Ascending aorta (tissue), 2 donors: ENCODE data around the gene TBX2. TPM values are rescaled to one million over a fixed set of nuclear protein-coding genes. Genes with fewer than 3 reads are reported as not detected.

Experiments used
- DNase-seq, 2 donors: peaks; one replicate each; pipeline ENCODE4 v3.0.0-alpha.2; 2019; ENCODE audit warnings: low spot score in 2 of 2
- H3K27ac ChIP-seq, 2 donors: fragments of 200-600 bp; sonication (generic); one replicate each; pipeline ENCODE4 v1.5.1; 2016 to 2017; ENCODE audit warnings: mild to moderate bottlenecking in 1 of 2
- H3K27me3 ChIP-seq: fragments of 200-600 bp; sonication (generic); one replicate; pipeline ENCODE4 v1.5.1; 2017
- H3K36me3 ChIP-seq, 2 donors: fragments of 200-600 bp; sonication (generic); one replicate each; pipeline ENCODE4 v1.5.1; 2016
- H3K4me1 ChIP-seq, 2 donors: fragments of 200-600 bp; sonication (generic); one replicate each; pipeline ENCODE4 v1.5.1; 2016 to 2017; ENCODE audit warnings: mild to moderate bottlenecking in 1 of 2
- H3K4me3 ChIP-seq, 2 donors: fragments of 200-600 bp; sonication (generic); one replicate each; pipeline ENCODE4 v1.5.1; 2016 to 2017; ENCODE audit warnings: mild to moderate bottlenecking in 1 of 2
- H3K9me3 ChIP-seq, 2 donors: fragments of 200-600 bp; sonication (generic); one replicate each; pipeline ENCODE4 v1.5.1; 2016
- intact Hi-C: fragments of 100-400 bp; cut with DNase I; formaldehyde crosslinking; loops from one replicate; pipeline ENCODE4 v1.15.1; 2023
- total RNA-seq: library from RNA; depleted of rRNA; stranded (reverse); fragments of >200 nt; gene quantifications from one replicate; pipeline ENCODE4 v1.1.0, GENCODE V29; 2016
- TF ChIP-seq, protein P1 (sequence below), 3 experiments: fragments of 200-600 bp in 2 of 3; fragments of 450-650 bp in 1 of 3; sonication (generic) in 2 of 3; IDR thresholded peaks; one replicate each; pipeline ENCODE4 v1.5.1; 2016 to 2019; ENCODE audit warnings: antibody characterized with exemption in 3 of 3, mild to moderate bottlenecking in 1 of 3, moderate library complexity in 1 of 3

Gene TBX2
- total RNA-seq, 1 donor from 2014 or later = 100 TPM

DNA sequence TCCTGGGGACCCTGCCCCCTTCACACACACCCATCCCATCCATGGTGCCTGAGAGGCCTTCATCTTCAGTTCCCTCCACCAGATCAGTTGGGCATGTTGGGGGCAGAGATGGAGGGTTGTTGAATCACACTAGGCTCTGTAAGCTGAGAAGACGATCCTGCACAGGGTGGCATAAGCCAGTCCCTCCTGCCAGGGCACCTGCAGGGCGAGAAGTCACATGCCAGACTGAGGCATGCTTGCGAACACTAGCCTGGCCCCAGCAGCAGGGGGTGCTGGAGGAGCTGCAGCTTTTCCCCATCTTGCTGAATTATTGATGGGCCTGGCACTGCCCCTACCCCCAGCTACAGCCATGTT, 6.1 kb upstream of the TBX2 start:
- Histone ChIP-seq H3K4me3 (no peak overlapping the region), H3K36me3 (no peaks in the 10 kb centered on the region), H3K27ac (peak overlapping the region; percentile 92 to 94), H3K9me3 (no peaks in the 10 kb centered on the region), H3K27me3 (no peaks in the 10 kb centered on the region), H3K4me1 (peaks cover 0 to 7% of the 10 kb centered on the region in 2 donors)
- TF ChIP-seq, protein P1, sequence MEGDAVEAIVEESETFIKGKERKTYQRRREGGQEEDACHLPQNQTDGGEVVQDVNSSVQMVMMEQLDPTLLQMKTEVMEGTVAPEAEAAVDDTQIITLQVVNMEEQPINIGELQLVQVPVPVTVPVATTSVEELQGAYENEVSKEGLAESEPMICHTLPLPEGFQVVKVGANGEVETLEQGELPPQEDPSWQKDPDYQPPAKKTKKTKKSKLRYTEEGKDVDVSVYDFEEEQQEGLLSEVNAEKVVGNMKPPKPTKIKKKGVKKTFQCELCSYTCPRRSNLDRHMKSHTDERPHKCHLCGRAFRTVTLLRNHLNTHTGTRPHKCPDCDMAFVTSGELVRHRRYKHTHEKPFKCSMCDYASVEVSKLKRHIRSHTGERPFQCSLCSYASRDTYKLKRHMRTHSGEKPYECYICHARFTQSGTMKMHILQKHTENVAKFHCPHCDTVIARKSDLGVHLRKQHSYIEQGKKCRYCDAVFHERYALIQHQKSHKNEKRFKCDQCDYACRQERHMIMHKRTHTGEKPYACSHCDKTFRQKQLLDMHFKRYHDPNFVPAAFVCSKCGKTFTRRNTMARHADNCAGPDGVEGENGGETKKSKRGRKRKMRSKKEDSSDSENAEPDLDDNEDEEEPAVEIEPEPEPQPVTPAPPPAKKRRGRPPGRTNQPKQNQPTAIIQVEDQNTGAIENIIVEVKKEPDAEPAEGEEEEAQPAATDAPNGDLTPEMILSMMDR (IDR thresholded peaks at IDR 0.05) = no peak
- no peak for DNase-seq
- intact Hi-C loops = loop anchor here (5.0 kb wide), 3 partner anchors 266 to 671 kb away; no protein-coding TSS in a partner anchor

DNA sequence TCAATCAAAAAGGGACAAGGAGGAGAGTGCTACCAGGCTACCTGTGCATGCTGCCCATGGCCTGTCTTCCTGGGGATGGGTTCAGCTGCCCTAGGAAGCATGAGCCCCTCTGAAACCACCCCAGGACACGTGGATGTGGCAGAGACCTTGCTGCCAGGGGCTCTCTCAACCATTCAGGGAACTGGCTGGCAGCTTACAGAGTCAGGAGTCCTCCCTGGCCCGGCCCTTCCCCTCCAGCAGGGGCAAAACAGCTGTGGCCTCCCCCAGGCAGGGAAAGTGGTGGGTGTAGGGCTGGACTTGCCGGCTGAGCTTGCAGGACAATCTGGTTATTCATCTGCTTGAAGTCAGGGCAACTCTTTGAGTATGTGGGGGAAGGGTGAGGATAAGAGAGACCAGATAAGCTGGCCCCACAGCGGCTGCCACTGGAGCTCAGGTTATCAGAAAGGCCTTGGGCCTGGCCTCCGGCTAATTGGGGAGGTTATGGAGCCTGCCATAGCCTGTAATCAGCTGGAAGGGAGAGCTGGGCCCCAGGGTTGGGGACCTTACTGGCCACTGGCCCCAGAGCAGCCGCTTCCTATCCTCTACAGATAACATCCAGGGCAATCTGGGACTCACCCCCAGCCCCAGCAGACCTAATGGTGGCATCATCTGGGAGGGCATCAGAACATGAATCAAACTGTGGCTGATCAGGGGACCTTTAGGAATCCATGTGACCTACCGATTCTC, 5.6 kb upstream of the TBX2 start:
- TF ChIP-seq, protein P1 (IDR thresholded peaks at IDR 0.05) = no peak
- H3K36me3 ChIP-seq = no peaks in the 10 kb centered on the region
- H3K9me3 ChIP-seq = no peaks in the 10 kb centered on the region
- H3K4me1 ChIP-seq = peaks cover 0 to 7% of the 10 kb centered on the region in 2 donors
- intact Hi-C loops = loop anchor here (5.0 kb wide), 3 partner anchors 267 to 672 kb away; no protein-coding TSS in a partner anchor
- peak overlapping the region; percentile 92 to 94 for H3K27ac ChIP-seq
- no peaks in the 10 kb centered on the region for H3K27me3 ChIP-seq
- DNase-seq = no peak
- no peak overlapping the region for H3K4me3 ChIP-seq

DNA sequence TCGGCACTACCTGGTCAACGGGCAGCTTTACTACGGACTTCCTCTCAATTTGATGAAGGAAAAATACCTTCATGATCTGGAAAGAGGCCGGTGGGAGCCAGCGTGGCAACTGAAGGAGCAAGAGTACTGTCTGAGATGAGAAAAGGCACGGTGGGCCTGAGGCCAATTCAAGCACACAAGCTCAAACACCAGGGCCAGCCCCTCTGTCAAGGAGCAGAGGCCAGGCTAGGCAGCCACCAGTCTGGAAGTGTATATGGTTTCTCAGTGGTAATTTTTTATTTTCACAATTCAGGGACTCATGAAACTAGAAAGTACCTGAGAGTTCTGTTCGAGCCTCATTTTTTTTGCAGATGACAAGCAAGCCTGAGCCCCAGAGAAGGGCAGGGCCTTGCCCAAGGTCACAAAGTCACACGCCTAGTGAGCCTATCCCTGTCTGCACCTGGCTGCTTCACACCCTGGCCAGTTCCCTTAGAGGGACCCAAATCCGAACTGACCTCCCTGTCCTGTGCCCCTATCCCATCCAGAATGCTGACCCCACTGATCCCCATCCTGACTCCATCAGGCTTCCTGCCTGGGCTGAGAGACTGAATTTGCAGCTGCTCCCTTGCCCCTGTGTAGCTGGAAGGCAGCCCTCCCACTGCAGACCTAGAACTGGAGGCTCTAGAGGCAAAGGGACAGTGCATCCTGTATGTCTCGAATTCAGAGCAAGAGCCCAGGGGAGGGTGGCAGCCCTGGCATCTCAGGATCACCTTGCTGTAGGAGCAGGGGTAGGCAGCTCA, 4.8 kb upstream of the TBX2 start:
- TF ChIP-seq, protein P1 (IDR thresholded peaks at IDR 0.05) = no peak
- DNase-seq = no peak
- Histone ChIP-seq H3K27ac (peak overlapping the region; percentile 92 to 94), H3K9me3 (no peaks in the 10 kb centered on the region), H3K4me1 (peaks cover 0 to 3% of the 10 kb centered on the region in 2 donors), H3K27me3 (peaks cover 4% of the 10 kb centered on the region), H3K4me3 (no peak overlapping the region), H3K36me3 (no peaks in the 10 kb centered on the region)
- intact Hi-C loops = loop anchor here (5.0 kb wide), 4 partner anchors 83 to 673 kb away; no protein-coding TSS in a partner anchor

DNA sequence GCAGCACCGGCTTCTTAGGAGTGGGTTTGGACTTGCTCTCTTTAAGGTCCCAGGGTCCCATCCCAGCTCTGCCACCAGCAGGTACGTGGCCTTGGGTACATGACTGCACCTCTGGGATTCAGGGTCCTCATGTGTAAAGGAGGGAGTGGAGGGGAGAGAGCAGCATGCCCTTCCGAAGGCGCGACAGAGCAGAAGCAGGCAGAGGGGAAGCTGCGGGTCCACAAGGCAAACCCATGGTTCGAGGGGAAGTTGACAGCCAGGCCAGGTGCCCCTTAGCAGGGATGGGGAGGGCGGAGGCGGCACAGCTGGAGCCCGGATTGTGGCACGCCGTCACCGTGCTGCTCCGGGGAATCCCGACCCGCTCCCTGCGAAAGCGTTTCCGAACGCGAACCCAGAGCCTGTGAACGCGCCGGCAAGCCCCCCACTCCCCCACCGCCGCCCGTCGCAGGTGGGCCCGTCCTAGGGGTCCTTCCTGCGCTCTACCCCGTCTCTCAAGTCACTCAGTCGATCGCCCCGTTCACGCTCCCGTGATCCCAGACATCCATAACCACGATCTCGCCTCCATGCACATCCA, 4.1 kb upstream of the TBX2 start:
- DNase-seq = no peak
- TF ChIP-seq, protein P1 (IDR thresholded peaks at IDR 0.05) = no peak
- intact Hi-C loops = loop anchor here (5.0 kb wide), 1 partner anchor 83 kb away; no protein-coding TSS in a partner anchor
- Histone ChIP-seq H3K27me3 (peaks cover 4% of the 10 kb centered on the region), H3K4me3 (peak overlapping the region in 1 of 2 donors; percentile 83), H3K36me3 (no peaks in the 10 kb centered on the region), H3K4me1 (no peaks in the 10 kb centered on the region), H3K27ac (peak overlapping the region; percentile 92 to 94), H3K9me3 (no peaks in the 10 kb centered on the region)

DNA sequence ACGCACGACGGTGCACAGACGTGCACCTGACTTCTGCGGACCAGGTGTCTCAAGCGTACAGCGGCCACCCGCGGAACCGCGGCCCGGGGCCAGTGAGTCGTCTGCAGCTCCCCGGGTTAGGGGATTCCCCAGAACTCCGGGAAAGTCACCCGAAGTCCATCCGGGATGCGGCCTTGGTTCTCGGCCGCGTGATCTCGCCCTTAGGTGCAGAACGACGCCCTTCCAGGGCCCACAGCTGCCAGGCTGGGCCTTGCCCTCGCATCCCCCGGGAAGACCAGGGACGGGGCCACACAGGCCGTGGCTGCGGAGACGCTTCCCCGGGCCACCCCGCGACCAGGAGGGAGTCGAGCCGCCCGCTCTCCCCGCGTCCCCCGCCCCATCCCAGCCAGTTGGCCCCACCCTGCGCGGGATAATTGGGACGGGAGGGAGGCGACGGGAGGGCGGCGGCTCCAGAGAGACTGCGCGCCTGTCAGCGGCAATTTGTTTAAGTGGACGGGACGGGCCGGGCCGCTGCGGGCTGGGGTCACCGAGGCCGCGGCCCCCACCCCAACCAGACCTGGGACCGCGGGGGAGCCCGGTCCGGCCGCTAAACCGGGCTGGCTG, 3.6 kb upstream of the TBX2 start:
- Histone ChIP-seq H3K4me1 (peaks cover 0 to under 1% of the 10 kb centered on the region in 2 donors), H3K27ac (peak overlapping the region; percentile 92 to 94), H3K4me3 (peak overlapping the region; percentile 64 to 83), H3K27me3 (peaks cover 4% of the 10 kb centered on the region), H3K36me3 (no peaks in the 10 kb centered on the region), H3K9me3 (no peaks in the 10 kb centered on the region)
- no peak for DNase-seq
- TF ChIP-seq, protein P1 (IDR thresholded peaks at IDR 0.05) = no peak
- intact Hi-C loops = loop anchor here (5.0 kb wide), 1 partner anchor 84 kb away; no protein-coding TSS in a partner anchor
